ENCODE measurements around the gene EIF4E2. TPM values are rescaled to one million over a fixed set of nuclear protein-coding genes. Genes with fewer than 3 reads are reported as not detected.

Gene EIF4E2
- total and polyA plus RNA-seq, 2 donors (not counting 3 experiments of a cell fraction or from before 2014, with no cell fraction given): 50.0 to 96.5 TPM

GRCh38 chr2:232580648-232580981 lies 30.1 kb downstream of the EIF4E2 start:
- BruUV-seq (replicated peaks): no TSS peak
- H3K4me2 ChIP-seq (ENCODE audit: insufficient read depth, low read length): no peak overlapping the region
- FAIRE-seq (no peak), DNase-seq (ENCODE audit: low read depth, low spot score) (no peak)
- H3K27me3 ChIP-seq (ENCODE audit: control insufficient read depth in 2 of 2, insufficient read depth in 2 of 2, low read length in 2 of 2): no peaks in the 10 kb centered on the region
- no peak overlapping the region for H3K4me3 ChIP-seq (replicated peaks in 1 of 3; ENCODE audit: insufficient read depth in 1 of 3, low read depth in 1 of 3, low read length in 3 of 3)
- intact Hi-C loops (cut with micrococcal nuclease) (no loop called here), dilution Hi-C loops (cut with MboI; ENCODE audit: extremely low pct_ligation_motif_present, low sequenced_read_pairs) (no loop called here)
- H4K20me1 ChIP-seq (replicated peaks; ENCODE audit: control insufficient read depth, extremely low read depth, insufficient read depth, low read length): no peaks in the 10 kb centered on the region
- H3K9ac ChIP-seq (replicated peaks; ENCODE audit: extremely low read depth, insufficient read depth, low read length): no peak overlapping the region
- peaks cover 0 to 9% of the 10 kb centered on the region in 2 experiments for H3K36me3 ChIP-seq (ENCODE audit: control insufficient read depth in 2 of 2, extremely low read depth in 1 of 2, insufficient read depth in 2 of 2, low read length in 2 of 2)
- no peaks in the 10 kb centered on the region for H3K9me3 ChIP-seq (replicated peaks; ENCODE audit: control insufficient read depth, insufficient read depth, low read length)
- no peaks in the 10 kb centered on the region for H3K9me1 ChIP-seq (replicated peaks; ENCODE audit: control insufficient read depth, extremely low read depth, insufficient read depth, low read length)
- H3K79me2 ChIP-seq (ENCODE audit: control insufficient read depth, insufficient read depth, low read length): no peaks in the 10 kb centered on the region
- no peak overlapping the region for H3K27ac ChIP-seq (ENCODE audit: insufficient read depth, low read depth, low read length)
- TF ChIP-seq JUN (IDR thresholded peaks at IDR 0.05; ENCODE audit: borderline replicate concordance, insufficient read depth, insufficient read length, low read depth) (no peak), CTCF (IDR thresholded peaks at IDR 0.05; ENCODE audit: extremely low read depth in 1 of 2, insufficient read depth in 1 of 2, low read depth in 1 of 2, low read length in 2 of 2) (no peak), MYC (IDR thresholded peaks at IDR 0.05; ENCODE audit: low read depth, low read length) (no peak), FOS (IDR thresholded peaks at IDR 0.05; ENCODE audit: borderline replicate concordance, insufficient read depth, low read length) (no peak), GATA2 (IDR thresholded peaks at IDR 0.05; ENCODE audit: insufficient read depth, insufficient read length, low read depth, low read length) (no peak), POLR2AphosphoS5 (IDR thresholded peaks at IDR 0.05; ENCODE audit: insufficient read depth, low read depth, low read length) (no peak), EZH2 (IDR thresholded peaks at IDR 0.05; ENCODE audit: borderline replicate concordance, low read depth, low read length, severe bottlenecking) (no peak), MAX (IDR thresholded peaks at IDR 0.05; ENCODE audit: insufficient read depth, insufficient read length) (no peak), POLR2A (IDR thresholded peaks at IDR 0.05; ENCODE audit: low read depth, low read length) (no peak)
- POLR2A ChIA-PET: no interaction called here
- no peaks in the 10 kb centered on the region for H3K4me1 ChIP-seq (ENCODE audit: control insufficient read depth, extremely low read depth, insufficient read depth, low read length)
- no peak overlapping the region for H2AFZ ChIP-seq (ENCODE audit: low read depth, low read length)
- CTCF ChIA-PET: no interaction called here

All from endothelial cell of umbilical vein (primary cell).